ENCODE data around the gene DGKI.

DNA sequence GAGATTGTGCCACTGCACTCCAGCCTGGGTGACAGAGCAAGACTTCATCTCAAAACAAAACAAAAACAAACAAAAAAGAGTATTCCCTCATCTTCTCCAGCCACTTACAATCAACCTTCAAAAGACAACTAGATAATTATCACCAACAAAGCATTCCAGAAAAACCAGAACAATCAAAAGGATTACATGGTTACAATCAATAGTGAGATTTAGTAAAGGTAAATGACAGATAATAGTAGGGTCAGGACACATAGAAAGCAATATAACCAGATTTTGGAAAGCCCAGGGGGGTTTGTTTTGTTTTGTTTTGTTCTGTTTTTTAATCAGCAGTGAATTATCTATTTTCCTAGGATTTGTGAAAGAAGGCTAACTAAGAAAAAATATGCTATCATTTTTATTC lies 412.2 kb downstream of the DGKI start:
- TF ChIP-seq, protein P1, sequence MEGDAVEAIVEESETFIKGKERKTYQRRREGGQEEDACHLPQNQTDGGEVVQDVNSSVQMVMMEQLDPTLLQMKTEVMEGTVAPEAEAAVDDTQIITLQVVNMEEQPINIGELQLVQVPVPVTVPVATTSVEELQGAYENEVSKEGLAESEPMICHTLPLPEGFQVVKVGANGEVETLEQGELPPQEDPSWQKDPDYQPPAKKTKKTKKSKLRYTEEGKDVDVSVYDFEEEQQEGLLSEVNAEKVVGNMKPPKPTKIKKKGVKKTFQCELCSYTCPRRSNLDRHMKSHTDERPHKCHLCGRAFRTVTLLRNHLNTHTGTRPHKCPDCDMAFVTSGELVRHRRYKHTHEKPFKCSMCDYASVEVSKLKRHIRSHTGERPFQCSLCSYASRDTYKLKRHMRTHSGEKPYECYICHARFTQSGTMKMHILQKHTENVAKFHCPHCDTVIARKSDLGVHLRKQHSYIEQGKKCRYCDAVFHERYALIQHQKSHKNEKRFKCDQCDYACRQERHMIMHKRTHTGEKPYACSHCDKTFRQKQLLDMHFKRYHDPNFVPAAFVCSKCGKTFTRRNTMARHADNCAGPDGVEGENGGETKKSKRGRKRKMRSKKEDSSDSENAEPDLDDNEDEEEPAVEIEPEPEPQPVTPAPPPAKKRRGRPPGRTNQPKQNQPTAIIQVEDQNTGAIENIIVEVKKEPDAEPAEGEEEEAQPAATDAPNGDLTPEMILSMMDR (IDR thresholded peaks at IDR 0.05): no peak
- no peak for TF ChIP-seq POLR2A (IDR thresholded peaks at IDR 0.05)
